H1 (cell line): ENCODE data around the gene KCNQ2.

Experiments used
- CTCF ChIP-seq, 3 experiments: IDR thresholded peaks; 1 replicate in 2 of 3; 2 replicates in 1 of 3; pipeline versions ENCODE4 v1.5.1 to v1.6.1; 2011; ENCODE audit warnings: low read length in 3 of 3, mild to moderate bottlenecking in 3 of 3, inconsistent platforms in 2 of 3, low read depth in 1 of 3, moderate library complexity in 1 of 3; ENCODE audit not compliant: insufficient read depth in 1 of 3; ENCODE audit errors: control extremely low read depth in 1 of 3
- TBP ChIP-seq: IDR thresholded peaks from 2 replicates; pipeline ENCODE4 v1.6.1; 2011; ENCODE audit warnings: low read depth, low read length, improper control_type of control experiment

DNA sequence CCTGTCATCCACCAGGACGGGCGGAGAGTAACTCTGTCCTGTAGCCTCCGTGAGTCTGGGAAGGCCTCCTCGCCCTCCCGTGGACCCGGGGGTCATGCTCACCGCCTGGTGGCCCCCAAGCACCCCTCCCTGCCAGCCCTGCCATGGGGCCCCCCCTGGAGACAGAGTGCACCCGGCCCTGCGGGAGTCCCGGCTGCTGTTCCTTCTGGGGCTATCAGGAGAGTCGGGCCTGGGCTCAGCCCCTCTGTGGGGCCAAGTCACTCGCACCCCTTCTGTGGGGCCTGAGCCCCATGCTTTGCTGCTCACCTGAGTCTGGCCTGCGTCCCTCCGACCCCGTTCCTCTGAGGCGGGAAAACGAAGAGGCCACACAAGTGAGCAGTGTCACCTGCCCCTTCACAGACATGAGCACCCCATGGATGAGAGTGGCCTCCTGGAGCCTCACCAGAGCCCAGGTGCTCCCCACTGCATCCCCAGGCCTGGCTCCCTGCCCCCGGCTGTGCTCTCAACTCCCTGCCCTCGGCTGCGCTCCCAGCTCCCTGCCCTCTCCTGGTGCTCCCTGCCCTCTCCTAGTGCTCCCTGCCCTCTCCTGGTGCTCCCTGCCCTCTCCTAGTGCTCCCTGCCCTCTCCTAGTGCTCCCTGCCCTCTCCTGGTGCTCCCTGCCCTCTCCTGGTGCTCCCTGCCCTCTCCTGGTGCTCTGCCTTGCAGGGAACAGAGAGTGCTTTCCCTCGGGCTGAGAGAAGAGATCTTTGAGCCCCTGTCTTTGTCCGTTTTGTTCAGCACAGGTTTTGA lies 106.7 kb downstream of the KCNQ2 start:
- TF ChIP-seq TBP (no peak), CTCF (IDR thresholded peaks at IDR 0.05; ENCODE audit: control extremely low read depth in 1 of 3, insufficient read depth in 1 of 3, low read depth in 1 of 3, low read length in 3 of 3) (no peak)
